AG04449 (cell line): ENCODE measurements around the gene PODN.

Experiments
- CTCF ChIA-PET: fragments of 350-600 bp; formaldehyde crosslinking; extraction: SDS; loops from one replicate; lab custom pipeline; 2021; ENCODE audit warnings: antibody characterized with exemption; lab: Yijun Ruan, JAX
- POLR2A ChIA-PET: fragments of 400-600, 350-600 bp; formaldehyde crosslinking; extraction: SDS; loops from one replicate; lab custom pipeline; 2020; ENCODE audit warnings: antibody characterized with exemption, inconsistent platforms; lab: Yijun Ruan, JAX
- DNase-seq: peaks from one replicate; pipeline ENCODE4 v3.0.0-alpha.2; 2010; ENCODE audit warnings: low read depth, low spot score
- H3K4me3 ChIP-seq: 2 replicates; pipeline ENCODE4 v1.5.1; 2011; ENCODE audit warnings: low read depth, mild to moderate bottlenecking, control low read depth, low read length
- TF ChIP-seq, protein P1 (sequence below): IDR thresholded peaks from one replicate; pipeline ENCODE4 v1.5.1; 2011; ENCODE audit warnings: mild to moderate bottlenecking, moderate library complexity, low read length, control low read depth, inconsistent platforms; ENCODE audit not compliant: insufficient read depth; ENCODE audit errors: missing control alignments

The PODN gene

GRCh38 chr1:53128401-53128800, 66.4 kb downstream of the PODN start:
- POLR2A ChIA-PET, result no interaction called here
- TF ChIP-seq, protein P1, sequence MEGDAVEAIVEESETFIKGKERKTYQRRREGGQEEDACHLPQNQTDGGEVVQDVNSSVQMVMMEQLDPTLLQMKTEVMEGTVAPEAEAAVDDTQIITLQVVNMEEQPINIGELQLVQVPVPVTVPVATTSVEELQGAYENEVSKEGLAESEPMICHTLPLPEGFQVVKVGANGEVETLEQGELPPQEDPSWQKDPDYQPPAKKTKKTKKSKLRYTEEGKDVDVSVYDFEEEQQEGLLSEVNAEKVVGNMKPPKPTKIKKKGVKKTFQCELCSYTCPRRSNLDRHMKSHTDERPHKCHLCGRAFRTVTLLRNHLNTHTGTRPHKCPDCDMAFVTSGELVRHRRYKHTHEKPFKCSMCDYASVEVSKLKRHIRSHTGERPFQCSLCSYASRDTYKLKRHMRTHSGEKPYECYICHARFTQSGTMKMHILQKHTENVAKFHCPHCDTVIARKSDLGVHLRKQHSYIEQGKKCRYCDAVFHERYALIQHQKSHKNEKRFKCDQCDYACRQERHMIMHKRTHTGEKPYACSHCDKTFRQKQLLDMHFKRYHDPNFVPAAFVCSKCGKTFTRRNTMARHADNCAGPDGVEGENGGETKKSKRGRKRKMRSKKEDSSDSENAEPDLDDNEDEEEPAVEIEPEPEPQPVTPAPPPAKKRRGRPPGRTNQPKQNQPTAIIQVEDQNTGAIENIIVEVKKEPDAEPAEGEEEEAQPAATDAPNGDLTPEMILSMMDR, result no peak
- H3K4me3 ChIP-seq, result no peak overlapping the region
- CTCF ChIA-PET, result no interaction called here
- DNase-seq, result no peak

- no peak for DNase-seq
- TF ChIP-seq, protein P1, result no peak
- ChIA-PET POLR2A (no interaction called here), CTCF (no interaction called here)
- H3K4me3 ChIP-seq, result no peak overlapping the region
Measured at GRCh38 chr1:53129891-53130597, 68.0 kb downstream of the PODN start.

DNA sequence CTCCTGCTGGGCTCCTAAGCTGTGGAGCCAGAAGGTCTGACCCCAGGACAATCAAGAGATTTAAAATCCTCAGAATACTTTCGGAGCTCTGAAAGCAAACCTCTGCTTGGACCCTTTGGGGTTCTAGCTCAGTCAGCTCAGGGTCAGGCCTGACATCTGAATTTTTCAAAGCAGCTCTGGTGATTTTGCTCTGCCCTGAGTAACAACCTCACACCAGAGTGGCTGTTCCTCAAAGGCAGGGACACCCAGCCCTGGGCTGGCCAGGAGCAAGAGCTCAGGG, 68.5 kb downstream of the PODN start:
- no peak overlapping the region for H3K4me3 ChIP-seq
- CTCF ChIA-PET, result no interaction called here
- DNase-seq, result no peak
- POLR2A ChIA-PET, result no interaction called here
- TF ChIP-seq, protein P1, result no peak

GRCh38 chr1:53130878-53131589, 69.0 kb downstream of the PODN start:
- CTCF ChIA-PET, result no interaction called here

DNA sequence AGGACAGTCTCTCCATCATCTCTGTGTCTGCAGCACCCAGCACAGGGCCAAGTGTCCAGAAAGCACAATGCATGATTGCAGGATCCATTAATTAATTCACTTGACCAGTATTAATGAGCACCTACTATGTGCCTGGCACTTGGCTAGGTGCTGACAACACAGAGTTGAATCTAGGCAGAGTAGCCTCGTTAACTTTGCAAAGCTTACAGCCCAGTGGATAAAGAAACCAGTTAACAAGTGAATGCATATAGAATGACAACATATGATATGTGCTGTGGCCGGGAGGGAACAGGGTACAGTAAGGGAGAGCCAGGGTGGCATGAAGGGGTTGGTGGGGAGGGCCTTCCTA, 69.6 kb downstream of the PODN start:
- TF ChIP-seq, protein P1, result no peak
- ChIA-PET POLR2A (interaction anchor here (1.1 kb wide), 1 partner anchor 42 kb away, joined by 3 read pairs; no protein-coding TSS in a partner anchor), CTCF (no interaction called here)
- H3K4me3 ChIP-seq, result no peak overlapping the region
- no peak for DNase-seq

More at GRCh38 chr1:53130878-53131589, 69.0 kb downstream of the PODN start:
- TF ChIP-seq, protein P1, result no peak
- no peak overlapping the region for H3K4me3 ChIP-seq
- POLR2A ChIA-PET, result interaction anchor here (1.1 kb wide), 1 partner anchor 42 kb away, joined by 3 read pairs; no protein-coding TSS in a partner anchor
- DNase-seq, result no peak

- POLR2A ChIA-PET, result interaction anchor here (1.1 kb wide), 1 partner anchor 43 kb away, joined by 3 read pairs; no protein-coding TSS in a partner anchor
- no peak for DNase-seq
- TF ChIP-seq, protein P1, result no peak
- H3K4me3 ChIP-seq, result no peak overlapping the region
- CTCF ChIA-PET, result interaction anchor here (1.1 to 2.2 kb wide), 2 partner anchors 10 to 16 kb away, joined by 3 to 5 read pairs; no protein-coding TSS in a partner anchor
Measured at GRCh38 chr1:53132176-53132575, 70.2 kb downstream of the PODN start.
